Body of pancreas (tissue), 4 donors: ENCODE measurements around the gene RELN. TPM values are rescaled to one million over a fixed set of nuclear protein-coding genes. Genes with fewer than 3 reads are reported as not detected.

Experiments used
- ATAC-seq: fragments of 150-250 bp; one replicate; pipeline ENCODE4 v1.9.1; 2016
- DNase-seq, 4 donors: peaks; one replicate each; pipeline ENCODE4 v3.0.0-alpha.2; 2019
- H3K27ac ChIP-seq, 4 donors: fragments of 200-600 bp; sonication (generic); 1 replicate in 3 of 4; 2 replicates in 1 of 4; pipeline versions ENCODE4 v1.5.1 to v1.6.1; 2016 to 2019; ENCODE audit warnings: mild to moderate bottlenecking in 1 of 4, mixed read lengths in 1 of 4, moderate library complexity in 1 of 4
- H3K27me3 ChIP-seq, 2 donors: fragments of 200-600 bp; sonication (generic); one replicate each; pipeline ENCODE4 v1.6.0; 2016; ENCODE audit warnings: mild to moderate bottlenecking in 1 of 2
- H3K36me3 ChIP-seq, 2 donors: fragments of 200-600 bp; sonication (generic); replicated peaks in 1 of 2; 2 replicates each; pipeline ENCODE4 v1.5.1; 2016; ENCODE audit warnings: low read depth in 2 of 2; ENCODE audit not compliant: insufficient read depth in 1 of 2
- H3K4me1 ChIP-seq: fragments of 200-600 bp; sonication (generic); one replicate; pipeline ENCODE4 v1.6.0; 2016
- H3K4me3 ChIP-seq, 2 donors: fragments of 200-600 bp; sonication (generic); 1 replicate in 1 of 2; 2 replicates in 1 of 2; pipeline ENCODE4 v1.5.1; 2016 to 2019
- H3K9me3 ChIP-seq, 3 donors: fragments of 200-600 bp; sonication (generic); 1 replicate in 2 of 3; 2 replicates in 1 of 3; pipeline ENCODE4 v1.5.1; 2016
- CTCF ChIP-seq, 7 experiments: fragments of 450-650 bp in 4 of 7; fragments of 200-600 bp in 3 of 7; sonication (generic) in 3 of 7; IDR thresholded peaks; one replicate each; pipeline ENCODE4 v1.5.1; 2016 to 2019; ENCODE audit warnings: antibody characterized with exemption in 7 of 7
- POLR2A ChIP-seq, 3 donors: fragments of 450-650 bp; IDR thresholded peaks; one replicate each; pipeline ENCODE4 v1.6.1; 2016; ENCODE audit warnings: antibody characterized with exemption in 3 of 3, mild to moderate bottlenecking in 2 of 3
- WGBS, 2 donors: methylation state at CpG; one replicate each; pipeline ENCODE4 v1.1.5; 2017; 5-methylcytosine and 5-hydroxymethylcytosine counted together
- intact Hi-C: fragments of 100-400 bp; cut with DNase I; formaldehyde crosslinking; loops from one replicate; pipeline ENCODE4 v1.15.1; 2023
- total RNA-seq, 2 donors: library from RNA; depleted of rRNA; stranded (reverse); fragments of >200 nt; gene quantifications; one replicate each; pipeline ENCODE4 v1.1.0, GENCODE V29; 2016

RELN gene
- total RNA-seq, 2 donors from 2014 or later: 0.33 to 3.9 TPM

DNA sequence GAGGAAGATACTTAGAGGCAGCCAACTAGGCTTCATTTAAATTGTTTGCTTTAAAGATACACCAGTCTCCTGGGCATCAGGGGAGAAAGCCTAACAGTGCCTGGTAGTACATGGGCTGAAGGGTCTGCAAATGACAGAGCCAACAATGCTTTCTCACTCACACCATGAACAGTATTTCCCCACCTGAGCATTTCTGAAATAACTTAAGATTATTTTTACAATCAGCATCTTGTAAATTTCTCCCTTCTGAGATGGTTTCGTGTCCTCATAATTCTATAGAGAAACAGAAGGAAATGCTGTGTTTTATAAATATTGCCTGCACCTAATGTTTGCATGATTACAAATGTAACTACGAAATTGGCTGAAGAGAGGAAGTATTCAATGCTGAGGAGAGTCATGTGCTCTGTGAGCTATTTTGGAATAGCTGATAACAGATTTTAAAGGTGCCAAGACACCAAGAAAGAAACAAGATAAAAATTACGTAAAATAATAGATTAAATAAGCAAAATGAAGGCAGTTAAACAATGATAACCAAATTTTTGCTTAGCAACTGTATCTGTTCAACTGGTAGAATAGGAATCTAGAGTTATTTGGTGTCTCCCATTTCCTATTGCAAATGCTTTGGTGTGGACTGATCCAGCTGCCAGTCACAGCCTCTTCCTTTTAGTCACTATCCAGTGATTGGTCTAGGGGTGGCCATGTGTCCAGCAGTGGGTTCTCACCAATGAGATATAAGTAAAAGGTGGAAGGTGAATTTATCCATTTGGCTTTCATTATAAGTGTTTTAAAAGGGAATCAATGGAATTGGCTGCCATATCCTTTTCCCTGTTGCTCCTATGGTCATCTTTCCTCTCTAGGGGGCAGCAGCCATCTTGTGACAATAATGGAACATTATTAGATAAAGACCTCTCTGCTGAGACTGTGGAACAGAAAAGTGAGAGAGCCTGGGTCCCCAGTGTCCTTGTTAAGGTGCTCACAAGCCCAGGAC, 375.5 kb downstream of the RELN start:
- no peaks in the 10 kb centered on the region for H3K36me3 ChIP-seq
- H3K4me1 ChIP-seq: peaks cover 13% of the 10 kb centered on the region
- WGBS, 2 donors: 9 to 15% methylated on average over 3 of the region's 3 CpGs
- ATAC-seq (peak; percentile 56), DNase-seq (no peak)
- H3K4me3 ChIP-seq: no peak overlapping the region
- no peaks in the 10 kb centered on the region for H3K9me3 ChIP-seq
- no peak overlapping the region for H3K27ac ChIP-seq
- H3K27me3 ChIP-seq: no peaks in the 10 kb centered on the region
- no peak for TF ChIP-seq POLR2A (IDR thresholded peaks at IDR 0.05)
- TF ChIP-seq CTCF (IDR thresholded peaks at IDR 0.05): peak in 2 of 7 experiments; percentile 5
- intact Hi-C loops: no loop called here

- H3K27ac ChIP-seq: no peak overlapping the region
- ATAC-seq: no peak
- H3K36me3 ChIP-seq: no peaks in the 10 kb centered on the region
- WGBS, 2 donors: 74 to 83% methylated on average over 3 of the region's 3 CpGs
- no peak for DNase-seq
- peaks cover 13% of the 10 kb centered on the region for H3K4me1 ChIP-seq
- intact Hi-C loops: no loop called here
- H3K4me3 ChIP-seq: no peak overlapping the region
- no peaks in the 10 kb centered on the region for H3K27me3 ChIP-seq
- no peaks in the 10 kb centered on the region for H3K9me3 ChIP-seq
- TF ChIP-seq CTCF (IDR thresholded peaks at IDR 0.05) (no peak), POLR2A (IDR thresholded peaks at IDR 0.05) (no peak)
Measured at GRCh38 chr7:103609778-103610177, 379.7 kb downstream of the RELN start.

GRCh38 chr7:103605640-103606039, 383.8 kb downstream of the RELN start:
- Histone ChIP-seq H3K27ac (no peak overlapping the region), H3K9me3 (no peaks in the 10 kb centered on the region), H3K4me3 (no peak overlapping the region), H3K36me3 (no peaks in the 10 kb centered on the region), H3K27me3 (peaks cover 0 to 4% of the 10 kb centered on the region in 2 donors), H3K4me1 (no peaks in the 10 kb centered on the region)
- 66 to 74% methylated on average over 3 of the region's 3 CpGs for WGBS, 2 donors
- no peak for DNase-seq
- TF ChIP-seq POLR2A (IDR thresholded peaks at IDR 0.05): no peak
- TF ChIP-seq CTCF (IDR thresholded peaks at IDR 0.05): no peak
- intact Hi-C loops: no loop called here
- ATAC-seq: no peak

GRCh38 chr7:103598326-103598905, 391.0 kb downstream of the RELN start:
- H3K9me3 ChIP-seq: no peaks in the 10 kb centered on the region
- no peaks in the 10 kb centered on the region for H3K36me3 ChIP-seq
- DNase-seq (no peak), ATAC-seq (no peak)
- peaks cover 0 to 4% of the 10 kb centered on the region in 2 donors for H3K27me3 ChIP-seq
- no peak for TF ChIP-seq POLR2A (IDR thresholded peaks at IDR 0.05)
- no peak overlapping the region for H3K27ac ChIP-seq
- no peaks in the 10 kb centered on the region for H3K4me1 ChIP-seq
- no peak overlapping the region for H3K4me3 ChIP-seq
- 70 to 86% methylated on average over 2 of the region's 2 CpGs for WGBS, 2 donors
- intact Hi-C loops: no loop called here

DNA sequence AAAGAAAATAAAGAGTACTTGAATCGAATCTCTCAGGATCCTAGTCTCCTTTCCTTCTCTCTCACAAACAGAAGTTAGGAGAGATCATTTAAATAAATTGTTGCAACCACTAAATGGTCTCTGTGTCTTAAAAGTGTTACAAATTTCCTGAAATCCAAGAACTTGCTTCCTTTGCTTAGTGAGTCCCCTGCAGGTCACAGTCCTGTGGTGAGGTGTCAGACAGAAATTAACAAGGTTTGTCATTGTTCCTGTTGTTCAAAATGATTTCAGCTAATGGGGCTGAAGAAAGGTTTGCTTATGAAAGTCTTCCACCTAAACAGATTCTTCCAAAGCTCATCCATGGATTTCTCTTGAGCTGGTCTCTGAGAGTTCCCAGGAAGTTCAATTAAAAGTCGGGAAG, 391.9 kb downstream of the RELN start:
- Histone ChIP-seq H3K9me3 (no peaks in the 10 kb centered on the region), H3K36me3 (no peaks in the 10 kb centered on the region), H3K4me1 (no peaks in the 10 kb centered on the region), H3K27me3 (peaks cover 0 to 4% of the 10 kb centered on the region in 2 donors), H3K4me3 (no peak overlapping the region), H3K27ac (no peak overlapping the region)
- 65 to 82% methylated on average over 2 of the region's 2 CpGs for WGBS, 2 donors
- no peak for ATAC-seq
- TF ChIP-seq POLR2A (IDR thresholded peaks at IDR 0.05): no peak
- no peak for TF ChIP-seq CTCF (IDR thresholded peaks at IDR 0.05)
- intact Hi-C loops: no loop called here
- no peak for DNase-seq
